Effector CD8-positive, alpha-beta T cell (primary cell): ENCODE data around the gene CDK10.
"Not testable (repeated sequence)": the region's sequence is repeated elsewhere in the genome, so short reads cannot be mapped to it uniquely, and the experiment has no call there.

ENCODE experiments used
- DNase-seq: peaks from one replicate; lab custom pipeline; 2025; lab: John Stamatoyannopoulos, UW

The CDK10 gene

GRCh38 chr16:89667633-89668032, 18.9 kb upstream of the CDK10 start:
- no peak for DNase-seq

- DNase-seq = no peak
These were observed 17.7 kb upstream of the CDK10 start for GRCh38 chr16:89668790-89669158.

- DNase-seq = no peak
These were observed 16.7 kb upstream of the CDK10 start for GRCh38 chr16:89669755-89670154.

GRCh38 chr16:89670496-89671431, 15.7 kb upstream of the CDK10 start:
- DNase-seq = no peak

- not testable (repeated sequence) for DNase-seq
These were observed 14.9 kb upstream of the CDK10 start for GRCh38 chr16:89671565-89671964.

- no peak for DNase-seq
These were observed 14.1 kb upstream of the CDK10 start for GRCh38 chr16:89672177-89672941.

- DNase-seq = no peak
These were observed 8.2 kb upstream of the CDK10 start for GRCh38 chr16:89678258-89678657.

- DNase-seq = no peak
These were observed 573 bp upstream of the CDK10 start for GRCh38 chr16:89685916-89686315.

- no peak for DNase-seq
These were observed 827 bp downstream of the CDK10 start for GRCh38 chr16:89687092-89687940.

- DNase-seq = no peak
These were observed 1.9 kb downstream of the CDK10 start for GRCh38 chr16:89688395-89688794.

- no peak for DNase-seq
These were observed 2.7 kb downstream of the CDK10 start for GRCh38 chr16:89689142-89689541.

- not testable (repeated sequence) for DNase-seq
These were observed 3.1 kb downstream of the CDK10 start for GRCh38 chr16:89689621-89690020.

- DNase-seq = no peak
These were observed 4.0 kb downstream of the CDK10 start for GRCh38 chr16:89690392-89690901.

- no peak for DNase-seq
These were observed 4.9 kb downstream of the CDK10 start for GRCh38 chr16:89691231-89691985.

- DNase-seq = no peak
These were observed 5.6 kb downstream of the CDK10 start for GRCh38 chr16:89691986-89692569.

- DNase-seq = no peak
These were observed 6.8 kb downstream of the CDK10 start for GRCh38 chr16:89693289-89693731.

- DNase-seq = no peak
These were observed 7.7 kb downstream of the CDK10 start for GRCh38 chr16:89693931-89694783.

GRCh38 chr16:89694784-89695085, 8.2 kb downstream of the CDK10 start:
- DNase-seq = not testable (repeated sequence)

- DNase-seq = no peak
These were observed 8.8 kb downstream of the CDK10 start for GRCh38 chr16:89695086-89695874.
